ENCODE data around the gene ATP8A2.

- TF ChIP-seq REST (IDR thresholded peaks at IDR 0.05; ENCODE audit: insufficient read depth in 1 of 2, low read depth in 2 of 2, low read length in 2 of 2) (no peak), POLR2AphosphoS5 (IDR thresholded peaks at IDR 0.05; ENCODE audit: low read depth, low read length) (no peak), SIN3A (IDR thresholded peaks at IDR 0.05; ENCODE audit: borderline replicate concordance, insufficient read depth, low read length) (no peak)
Observed at GRCh38 chr13:25766991-25767390, 395.2 kb downstream of the ATP8A2 start.

All from PFSK-1 (cell line).